Measurements from ENCODE around the gene GSTM2. TPM values are rescaled to one million over a fixed set of nuclear protein-coding genes. Genes with fewer than 3 reads are reported as not detected.

The GSTM2 gene
- total RNA-seq, 1 donor from 2014 or later = 15.6 TPM

DNA sequence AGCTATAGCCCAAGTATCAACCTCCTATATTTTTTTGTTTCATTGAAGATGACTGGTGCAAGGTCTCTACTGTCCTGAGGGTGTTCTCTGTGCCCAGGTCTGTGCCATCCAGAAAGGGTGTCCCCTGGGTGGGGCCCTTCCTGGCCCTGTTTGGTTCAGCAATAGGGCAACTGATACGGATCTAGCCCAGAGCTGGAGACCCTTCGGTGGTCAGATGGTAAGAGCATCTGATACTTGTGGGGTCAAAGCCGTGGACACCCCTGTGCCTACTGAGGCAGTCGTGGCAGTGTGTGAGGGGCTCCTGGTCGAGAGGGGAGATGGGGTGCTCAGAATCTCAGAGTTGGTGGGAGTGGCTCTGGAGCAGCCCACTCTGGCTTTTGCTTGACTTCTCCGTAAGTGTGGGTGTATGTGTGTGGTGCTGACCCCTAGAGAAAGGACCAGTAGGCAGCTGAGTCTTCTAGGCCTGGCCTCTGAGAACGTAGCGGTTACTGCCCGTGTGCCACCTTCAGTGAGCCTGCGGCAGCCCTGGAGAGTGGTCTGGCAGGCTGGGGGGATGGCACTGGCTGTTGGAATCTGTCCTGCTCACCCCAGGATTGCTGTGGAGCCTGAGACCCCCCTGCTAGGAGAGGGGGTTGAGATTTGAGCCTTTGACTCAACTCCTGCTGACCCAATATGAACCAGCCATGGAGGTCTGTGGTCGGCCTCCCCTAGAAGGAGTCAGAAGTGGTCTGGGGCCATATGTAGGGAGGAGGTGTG lies 45.5 kb upstream of the GSTM2 start:
- H3K36me3 ChIP-seq = no peaks in the 10 kb centered on the region
- peaks cover 16% of the 10 kb centered on the region for H3F3A ChIP-seq (ENCODE audit: low read depth)
- H3K27me3 ChIP-seq = no peaks in the 10 kb centered on the region
- no peak overlapping the region for H3K9ac ChIP-seq
- H3K4me1 Mint-ChIP-seq = peaks cover 46% of the 10 kb centered on the region
- H3K79me2 ChIP-seq (ENCODE audit: low read depth) = peaks cover 44% of the 10 kb centered on the region
- no peak overlapping the region for H3K4me2 ChIP-seq
- H3K36me3 Mint-ChIP-seq = peaks cover 12% of the 10 kb centered on the region
- DNase-seq (ENCODE audit: low spot score) = no peak
- peaks cover 18% of the 10 kb centered on the region for H3K4me1 ChIP-seq
- H3K4me3 ChIP-seq = no peak overlapping the region
- peaks cover 29% of the 10 kb centered on the region for H4K20me1 ChIP-seq (ENCODE audit: low read depth)
- H3K9me3 Mint-ChIP-seq = no peaks in the 10 kb centered on the region
- TF ChIP-seq, protein P1, sequence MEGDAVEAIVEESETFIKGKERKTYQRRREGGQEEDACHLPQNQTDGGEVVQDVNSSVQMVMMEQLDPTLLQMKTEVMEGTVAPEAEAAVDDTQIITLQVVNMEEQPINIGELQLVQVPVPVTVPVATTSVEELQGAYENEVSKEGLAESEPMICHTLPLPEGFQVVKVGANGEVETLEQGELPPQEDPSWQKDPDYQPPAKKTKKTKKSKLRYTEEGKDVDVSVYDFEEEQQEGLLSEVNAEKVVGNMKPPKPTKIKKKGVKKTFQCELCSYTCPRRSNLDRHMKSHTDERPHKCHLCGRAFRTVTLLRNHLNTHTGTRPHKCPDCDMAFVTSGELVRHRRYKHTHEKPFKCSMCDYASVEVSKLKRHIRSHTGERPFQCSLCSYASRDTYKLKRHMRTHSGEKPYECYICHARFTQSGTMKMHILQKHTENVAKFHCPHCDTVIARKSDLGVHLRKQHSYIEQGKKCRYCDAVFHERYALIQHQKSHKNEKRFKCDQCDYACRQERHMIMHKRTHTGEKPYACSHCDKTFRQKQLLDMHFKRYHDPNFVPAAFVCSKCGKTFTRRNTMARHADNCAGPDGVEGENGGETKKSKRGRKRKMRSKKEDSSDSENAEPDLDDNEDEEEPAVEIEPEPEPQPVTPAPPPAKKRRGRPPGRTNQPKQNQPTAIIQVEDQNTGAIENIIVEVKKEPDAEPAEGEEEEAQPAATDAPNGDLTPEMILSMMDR (IDR thresholded peaks at IDR 0.05) = no peak
- TF ChIP-seq EZH2 (IDR thresholded peaks at IDR 0.05) (no peak), EZH2phosphoT487 (IDR thresholded peaks at IDR 0.05) (no peak)
- H3K9me3 ChIP-seq (ENCODE audit: low read depth) = no peaks in the 10 kb centered on the region
- peak overlapping the region; percentile 99 for H3K4me3 Mint-ChIP-seq
- no peak overlapping the region for H3K27ac ChIP-seq
- peak overlapping the region; percentile 81 for H3K27ac Mint-ChIP-seq
- peaks cover 5% of the 10 kb centered on the region for H3K27me3 Mint-ChIP-seq (ENCODE audit: insufficient read depth, low read depth)
- no peak overlapping the region for H2AFZ ChIP-seq (replicated peaks)

DNA sequence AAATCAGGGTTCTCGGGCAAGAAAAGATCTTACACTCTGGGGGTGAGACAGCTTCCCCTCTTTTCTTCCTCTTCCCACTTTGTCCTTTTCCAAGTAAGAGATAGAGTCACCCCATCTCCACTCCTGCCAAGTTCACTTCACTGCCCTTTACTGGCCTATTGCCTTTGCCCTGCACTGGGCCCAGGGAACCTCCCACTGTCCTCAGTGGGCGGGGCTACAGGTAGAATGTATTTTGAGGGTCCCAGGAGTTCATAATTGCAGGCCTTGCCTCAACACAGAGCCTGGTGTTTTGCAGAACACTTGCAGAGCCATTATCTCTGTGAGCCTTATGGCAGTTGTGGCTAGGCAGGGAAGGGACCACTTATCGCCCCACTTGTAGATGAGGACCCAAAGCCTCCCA lies 45.0 kb upstream of the GSTM2 start:
- Histone ChIP-seq H4K20me1 (ENCODE audit: low read depth) (peaks cover 29% of the 10 kb centered on the region), H3K36me3 (no peaks in the 10 kb centered on the region), H3K4me3 (no peak overlapping the region), H3F3A (ENCODE audit: low read depth) (peaks cover 11% of the 10 kb centered on the region), H3K9me3 (ENCODE audit: low read depth) (no peaks in the 10 kb centered on the region), H2AFZ (replicated peaks) (no peak overlapping the region), H3K79me2 (ENCODE audit: low read depth) (peaks cover 44% of the 10 kb centered on the region), H3K4me1 (peaks cover 12% of the 10 kb centered on the region), H3K27me3 (no peaks in the 10 kb centered on the region), H3K27ac (no peak overlapping the region), H3K4me2 (no peak overlapping the region), H3K9ac (no peak overlapping the region)
- Mint-ChIP-seq H3K4me1 (peaks cover 41% of the 10 kb centered on the region), H3K27ac (peak overlapping the region; percentile 81), H3K27me3 (ENCODE audit: insufficient read depth, low read depth) (peaks cover 3% of the 10 kb centered on the region), H3K4me3 (no peak overlapping the region), H3K36me3 (peaks cover 18% of the 10 kb centered on the region), H3K9me3 (no peaks in the 10 kb centered on the region)
- TF ChIP-seq EZH2phosphoT487 (IDR thresholded peaks at IDR 0.05) = no peak
- no peak for TF ChIP-seq EZH2 (IDR thresholded peaks at IDR 0.05)
- TF ChIP-seq, protein P1 (IDR thresholded peaks at IDR 0.05) = no peak
- DNase-seq (ENCODE audit: low spot score) = no peak

DNA sequence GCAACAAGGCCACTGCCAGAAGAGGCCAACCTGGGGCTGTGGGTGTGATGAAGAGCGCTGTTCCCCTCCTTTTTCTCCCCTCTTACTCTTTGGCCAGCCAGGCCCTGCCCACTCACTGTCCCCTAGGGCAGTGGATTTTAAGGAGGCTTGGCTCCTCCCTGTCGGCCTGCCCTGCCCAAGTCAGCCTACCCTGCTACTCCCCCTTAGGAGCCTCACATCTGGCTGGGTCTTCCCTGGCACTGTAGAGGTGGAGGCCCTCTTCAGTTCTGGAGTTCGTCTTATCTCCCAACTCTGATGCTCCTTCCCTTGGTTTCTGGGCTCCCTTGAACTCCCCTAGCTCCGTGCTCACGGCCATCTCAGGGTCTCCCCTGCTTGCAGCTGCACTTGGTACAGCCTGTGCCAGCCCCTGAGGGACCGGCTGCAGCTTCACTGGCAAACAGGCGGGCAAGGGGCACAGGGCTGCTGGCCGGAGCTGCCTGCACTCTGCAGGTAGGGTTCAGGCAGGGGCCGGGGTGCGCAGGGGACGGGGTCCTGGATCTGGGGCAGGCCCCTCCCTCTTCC lies 44.2 kb upstream of the GSTM2 start:
- H3F3A ChIP-seq (ENCODE audit: low read depth) = peaks cover 11% of the 10 kb centered on the region
- H3K9ac ChIP-seq = no peak overlapping the region
- no peak overlapping the region for H2AFZ ChIP-seq (replicated peaks)
- no peaks in the 10 kb centered on the region for H3K9me3 Mint-ChIP-seq
- no peak overlapping the region for H3K4me3 ChIP-seq
- peaks cover 44% of the 10 kb centered on the region for H3K79me2 ChIP-seq (ENCODE audit: low read depth)
- peak overlapping the region; percentile 30 for H3K4me3 Mint-ChIP-seq
- peaks cover 3% of the 10 kb centered on the region for H3K27me3 Mint-ChIP-seq (ENCODE audit: insufficient read depth, low read depth)
- H3K36me3 Mint-ChIP-seq = peaks cover 22% of the 10 kb centered on the region
- H3K4me1 ChIP-seq = peaks cover 10% of the 10 kb centered on the region
- no peaks in the 10 kb centered on the region for H3K9me3 ChIP-seq (ENCODE audit: low read depth)
- no peaks in the 10 kb centered on the region for H3K27me3 ChIP-seq
- H3K27ac Mint-ChIP-seq = peak overlapping the region; percentile 83
- no peak for TF ChIP-seq EZH2phosphoT487 (IDR thresholded peaks at IDR 0.05)
- no peak for TF ChIP-seq EZH2 (IDR thresholded peaks at IDR 0.05)
- TF ChIP-seq, protein P1 (IDR thresholded peaks at IDR 0.05) = no peak
- no peak for DNase-seq (ENCODE audit: low spot score)
- peaks cover 35% of the 10 kb centered on the region for H3K4me1 Mint-ChIP-seq
- H3K4me2 ChIP-seq = no peak overlapping the region
- no peaks in the 10 kb centered on the region for H3K36me3 ChIP-seq
- no peak overlapping the region for H3K27ac ChIP-seq
- peaks cover 29% of the 10 kb centered on the region for H4K20me1 ChIP-seq (ENCODE audit: low read depth)

All from neural progenitor cell (in vitro differentiated cells).